Measurements from ENCODE around the gene CFAP74. TPM values are rescaled to one million over a fixed set of nuclear protein-coding genes. Genes with fewer than 3 reads are reported as not detected.

CFAP74 gene
- total and polyA plus RNA-seq, 2 donors (not counting 3 experiments of a cell fraction or from before 2014, with no cell fraction given): not detected

GRCh38 chr1:2049225-2049717, 45.7 kb upstream of the CFAP74 start:
- intact Hi-C loops (cut with micrococcal nuclease) (no loop called here), dilution Hi-C loops (cut with MboI; ENCODE audit: extremely low pct_ligation_motif_present, low sequenced_read_pairs) (no loop called here)
- Histone ChIP-seq H3K4me3 (replicated peaks in 1 of 3; ENCODE audit: insufficient read depth in 1 of 3, low read depth in 1 of 3, low read length in 3 of 3) (no peak overlapping the region), H3K79me2 (ENCODE audit: control insufficient read depth, insufficient read depth, low read length) (no peaks in the 10 kb centered on the region), H3K9me3 (replicated peaks; ENCODE audit: control insufficient read depth, insufficient read depth, low read length) (no peaks in the 10 kb centered on the region), H3K9ac (replicated peaks; ENCODE audit: extremely low read depth, insufficient read depth, low read length) (no peak overlapping the region), H3K36me3 (ENCODE audit: control insufficient read depth in 2 of 2, extremely low read depth in 1 of 2, insufficient read depth in 2 of 2, low read length in 2 of 2) (no peaks in the 10 kb centered on the region), H3K4me2 (ENCODE audit: insufficient read depth, low read length) (no peak overlapping the region), H3K9me1 (replicated peaks; ENCODE audit: control insufficient read depth, extremely low read depth, insufficient read depth, low read length) (no peaks in the 10 kb centered on the region), H3K27me3 (ENCODE audit: control insufficient read depth in 2 of 2, insufficient read depth in 2 of 2, low read length in 2 of 2) (peaks cover 28% of the 10 kb centered on the region in 2 experiments), H3K27ac (ENCODE audit: insufficient read depth, low read depth, low read length) (no peak overlapping the region), H2AFZ (ENCODE audit: low read depth, low read length) (no peak overlapping the region), H4K20me1 (replicated peaks; ENCODE audit: control insufficient read depth, extremely low read depth, insufficient read depth, low read length) (no peaks in the 10 kb centered on the region), H3K4me1 (ENCODE audit: control insufficient read depth, extremely low read depth, insufficient read depth, low read length) (no peaks in the 10 kb centered on the region)
- CTCF ChIA-PET: interaction anchor here (1.8 kb wide), 1 partner anchor 89 kb away, joined by 7 read pairs; no protein-coding TSS in a partner anchor
- no peak for FAIRE-seq
- TF ChIP-seq CTCF (IDR thresholded peaks at IDR 0.05; ENCODE audit: extremely low read depth in 1 of 2, insufficient read depth in 1 of 2, low read depth in 1 of 2, low read length in 2 of 2) (peak in 1 of 2 donors; percentile 8), MAX (IDR thresholded peaks at IDR 0.05; ENCODE audit: insufficient read depth, insufficient read length) (no peak), GATA2 (IDR thresholded peaks at IDR 0.05; ENCODE audit: insufficient read depth, insufficient read length, low read depth, low read length) (no peak), POLR2A (IDR thresholded peaks at IDR 0.05; ENCODE audit: low read depth, low read length) (no peak)
- no peak for DNase-seq (ENCODE audit: low read depth, low spot score)
- BruUV-seq (replicated peaks): no TSS peak
- POLR2A ChIA-PET: no interaction called here

Data from endothelial cell of umbilical vein (primary cell).